ENCODE results near the gene DLEC1. TPM values are rescaled to one million over a fixed set of nuclear protein-coding genes. Genes with fewer than 3 reads are reported as not detected.
A peak's percentile ranks its signal among the peaks of the same experiment; 100 is the strongest.

DLEC1 gene
- total and polyA plus RNA-seq, 9 of the 15 experiments (the other 6 are each of a cell fraction or from before 2014, with no cell fraction given): 0.07 to 0.08 TPM; not detected in 7

DNA sequence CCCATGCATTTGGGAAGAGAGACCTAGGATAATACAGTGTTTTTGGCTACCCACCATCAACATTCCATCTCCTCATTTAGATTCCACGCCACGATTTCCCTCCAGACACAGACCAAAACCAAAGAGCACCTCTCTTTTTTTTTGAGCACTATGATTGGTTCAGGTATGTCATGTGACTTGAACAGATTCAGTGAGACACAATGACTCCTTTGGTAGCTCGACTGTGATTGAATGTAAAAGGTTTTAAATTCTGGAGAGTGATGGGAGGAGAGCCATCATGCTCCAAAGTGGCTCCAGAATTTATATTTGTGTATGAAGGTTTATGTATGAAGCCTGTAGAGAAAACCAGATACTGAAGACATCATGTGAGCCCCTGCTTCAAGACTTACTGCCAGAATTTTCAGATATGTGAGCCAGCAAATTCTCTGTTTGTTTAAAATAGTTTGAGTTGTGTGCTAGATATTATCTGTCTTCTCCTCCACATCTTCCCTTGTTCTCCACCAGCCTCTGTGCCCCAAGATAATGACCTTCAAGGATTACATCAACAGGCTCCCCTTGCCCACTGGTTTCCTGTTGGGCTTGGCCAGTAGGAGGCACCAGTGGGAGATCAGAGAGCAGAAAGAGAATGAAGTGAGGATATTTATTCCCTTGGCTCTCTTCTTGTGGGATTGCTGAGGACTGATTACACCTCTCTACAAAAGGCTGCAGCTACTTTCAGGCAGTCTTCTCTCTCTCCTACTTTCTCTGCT lies 111.9 kb downstream of the DLEC1 start (continued):
- TF ChIP-seq, protein P1, sequence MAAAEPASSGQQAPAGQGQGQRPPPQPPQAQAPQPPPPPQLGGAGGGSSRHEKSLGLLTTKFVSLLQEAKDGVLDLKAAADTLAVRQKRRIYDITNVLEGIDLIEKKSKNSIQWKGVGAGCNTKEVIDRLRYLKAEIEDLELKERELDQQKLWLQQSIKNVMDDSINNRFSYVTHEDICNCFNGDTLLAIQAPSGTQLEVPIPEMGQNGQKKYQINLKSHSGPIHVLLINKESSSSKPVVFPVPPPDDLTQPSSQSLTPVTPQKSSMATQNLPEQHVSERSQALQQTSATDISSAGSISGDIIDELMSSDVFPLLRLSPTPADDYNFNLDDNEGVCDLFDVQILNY (CRISPR knock-in tag; IDR thresholded peaks at IDR 0.05): no peak
- TF ChIP-seq ATF3 (IDR thresholded peaks at IDR 0.05): peak; percentile 48; the same call in 1 of the 2 replicates
- TF ChIP-seq ATF3 (CRISPR knock-in tag; conservative IDR thresholded peaks at IDR 0.05): no peak
- peak; percentile 93 for TF ChIP-seq SOX6 (IDR thresholded peaks at IDR 0.05)
- TF ChIP-seq, protein P2, sequence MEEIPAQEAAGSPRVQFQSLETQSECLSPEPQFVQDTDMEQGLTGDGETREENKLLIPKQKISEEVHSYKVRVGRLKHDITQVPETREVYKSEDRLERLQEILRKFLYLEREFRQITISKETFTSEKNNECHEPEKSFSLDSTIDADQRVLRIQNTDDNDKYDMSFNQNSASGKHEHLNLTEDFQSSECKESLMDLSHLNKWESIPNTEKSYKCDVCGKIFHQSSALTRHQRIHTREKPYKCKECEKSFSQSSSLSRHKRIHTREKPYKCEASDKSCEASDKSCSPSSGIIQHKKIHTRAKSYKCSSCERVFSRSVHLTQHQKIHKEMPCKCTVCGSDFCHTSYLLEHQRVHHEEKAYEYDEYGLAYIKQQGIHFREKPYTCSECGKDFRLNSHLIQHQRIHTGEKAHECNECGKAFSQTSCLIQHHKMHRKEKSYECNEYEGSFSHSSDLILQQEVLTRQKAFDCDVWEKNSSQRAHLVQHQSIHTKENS (CRISPR knock-in tag; IDR thresholded peaks at IDR 0.05): no peak
- no peak for TF ChIP-seq TARDBP (IDR thresholded peaks at IDR 0.05)
- peak; percentile 78; the same call in 1 of the 2 replicates for TF ChIP-seq PHF21A (IDR thresholded peaks at IDR 0.05; ENCODE audit: borderline replicate concordance, low read depth)
- peak; percentile 35 to 52; a peak in 3 of 4 replicates for TF ChIP-seq RAD21 (CRISPR knock-in tag; conservative IDR thresholded peaks at IDR 0.05 in 1 of 2, IDR thresholded peaks at IDR 0.05 in 1 of 2)
- TF ChIP-seq, protein P3, sequence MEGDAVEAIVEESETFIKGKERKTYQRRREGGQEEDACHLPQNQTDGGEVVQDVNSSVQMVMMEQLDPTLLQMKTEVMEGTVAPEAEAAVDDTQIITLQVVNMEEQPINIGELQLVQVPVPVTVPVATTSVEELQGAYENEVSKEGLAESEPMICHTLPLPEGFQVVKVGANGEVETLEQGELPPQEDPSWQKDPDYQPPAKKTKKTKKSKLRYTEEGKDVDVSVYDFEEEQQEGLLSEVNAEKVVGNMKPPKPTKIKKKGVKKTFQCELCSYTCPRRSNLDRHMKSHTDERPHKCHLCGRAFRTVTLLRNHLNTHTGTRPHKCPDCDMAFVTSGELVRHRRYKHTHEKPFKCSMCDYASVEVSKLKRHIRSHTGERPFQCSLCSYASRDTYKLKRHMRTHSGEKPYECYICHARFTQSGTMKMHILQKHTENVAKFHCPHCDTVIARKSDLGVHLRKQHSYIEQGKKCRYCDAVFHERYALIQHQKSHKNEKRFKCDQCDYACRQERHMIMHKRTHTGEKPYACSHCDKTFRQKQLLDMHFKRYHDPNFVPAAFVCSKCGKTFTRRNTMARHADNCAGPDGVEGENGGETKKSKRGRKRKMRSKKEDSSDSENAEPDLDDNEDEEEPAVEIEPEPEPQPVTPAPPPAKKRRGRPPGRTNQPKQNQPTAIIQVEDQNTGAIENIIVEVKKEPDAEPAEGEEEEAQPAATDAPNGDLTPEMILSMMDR (IDR thresholded peaks at IDR 0.05 in 2 of 3, conservative IDR thresholded peaks at IDR 0.05 in 1 of 3; ENCODE audit: insufficient read depth in 2 of 3, low read depth in 1 of 3, low read length in 3 of 3): peak; percentile 32 to 78 (median 70); a peak in 5 of 6 replicates
- TF ChIP-seq RAD51 (IDR thresholded peaks at IDR 0.05; ENCODE audit: borderline replicate concordance, low read depth): peak; percentile 91
- peak; percentile 47 for TF ChIP-seq FOS (IDR thresholded peaks at IDR 0.05; ENCODE audit: extremely low read depth, insufficient read length)
- no peak for TF ChIP-seq BRD9 (IDR thresholded peaks at IDR 0.05; ENCODE audit: low read depth, partially characterized antibody)
- TF ChIP-seq, protein P4, sequence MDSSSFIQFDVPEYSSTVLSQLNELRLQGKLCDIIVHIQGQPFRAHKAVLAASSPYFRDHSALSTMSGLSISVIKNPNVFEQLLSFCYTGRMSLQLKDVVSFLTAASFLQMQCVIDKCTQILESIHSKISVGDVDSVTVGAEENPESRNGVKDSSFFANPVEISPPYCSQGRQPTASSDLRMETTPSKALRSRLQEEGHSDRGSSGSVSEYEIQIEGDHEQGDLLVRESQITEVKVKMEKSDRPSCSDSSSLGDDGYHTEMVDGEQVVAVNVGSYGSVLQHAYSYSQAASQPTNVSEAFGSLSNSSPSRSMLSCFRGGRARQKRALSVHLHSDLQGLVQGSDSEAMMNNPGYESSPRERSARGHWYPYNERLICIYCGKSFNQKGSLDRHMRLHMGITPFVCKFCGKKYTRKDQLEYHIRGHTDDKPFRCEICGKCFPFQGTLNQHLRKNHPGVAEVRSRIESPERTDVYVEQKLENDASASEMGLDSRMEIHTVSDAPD (CRISPR knock-in tag; IDR thresholded peaks at IDR 0.05): no peak
- TF ChIP-seq PRMT5 (CRISPR knock-in tag; IDR thresholded peaks at IDR 0.05): no peak
- TF ChIP-seq DNMT1 (IDR thresholded peaks at IDR 0.05): no peak
- peak; percentile 81 for TF ChIP-seq ATF7 (IDR thresholded peaks at IDR 0.05)
- TF ChIP-seq ZNF398 (CRISPR knock-in tag; IDR thresholded peaks at IDR 0.05): no peak
- peak; percentile 17 for TF ChIP-seq NFYB (IDR thresholded peaks at IDR 0.05; ENCODE audit: extremely low read depth, insufficient read length)
